K562 (cell line): ENCODE data around the gene PVALEF. TPM values are rescaled to one million over a fixed set of nuclear protein-coding genes. Genes with fewer than 3 reads are reported as not detected.

Experiments
- EGR1 ChIP-seq: fragments of 450-650 bp; conservative IDR thresholded peaks from 2 replicates; pipeline ENCODE4 v1.6.1; 2017; ENCODE audit warnings: mild to moderate bottlenecking
- ELF1 ChIP-seq: fragments of 200-800 bp; sonication (Bioruptor generic); IDR thresholded peaks from 2 replicates; pipeline ENCODE4 v1.6.1; 2016; ENCODE audit warnings: missing genetic modification characterization, missing compliant biosample characterization
- ELF2 ChIP-seq: fragments of 250-450 bp; sonication (Bioruptor Pico); IDR thresholded peaks from 2 replicates; pipeline ENCODE4 v1.5.0; 2021; ENCODE audit warnings: mild to moderate bottlenecking
- FOS ChIP-seq: IDR thresholded peaks from 3 replicates; pipeline ENCODE4 v1.6.1; 2011; ENCODE audit not compliant: insufficient read length; ENCODE audit errors: extremely low read depth
- GATA2 ChIP-seq: sonication (generic); formaldehyde crosslinking; IDR thresholded peaks from 2 replicates; pipeline ENCODE4 v1.4.0; 2020; ENCODE audit warnings: mild to moderate bottlenecking, missing genetic modification reagents
- KLF6 ChIP-seq: fragments of 250-450 bp; sonication (Bioruptor Pico); IDR thresholded peaks from 2 replicates; pipeline ENCODE4 v1.4.0; 2020; ENCODE audit warnings: mild to moderate bottlenecking, moderate library complexity, borderline replicate concordance
- MAFG ChIP-seq: fragments of 450-650 bp; conservative IDR thresholded peaks from 2 replicates; pipeline ENCODE4 v1.6.1; 2016; ENCODE audit warnings: missing genetic modification characterization, missing compliant biosample characterization
- NCOA6 ChIP-seq: fragments of 450-650 bp; IDR thresholded peaks from 2 replicates; pipeline ENCODE4 v1.6.1; 2017; ENCODE audit warnings: mild to moderate bottlenecking
- RBM39 ChIP-seq: fragments of 200-400 bp; formaldehyde crosslinking; optimal IDR thresholded peaks from 2 replicates; pipeline ENCODE3; 2018; ENCODE audit warnings: low read depth, low read length
- SMAD2 ChIP-seq: fragments of 150-350 bp; IDR thresholded peaks from 2 replicates; pipeline ENCODE4 v1.6.1; 2014; ENCODE audit warnings: low read depth, mild to moderate bottlenecking, low read length
- ZNF778 ChIP-seq: fragments of 450-650 bp; formaldehyde crosslinking; IDR thresholded peaks from 2 replicates; pipeline ENCODE4 v1.4.0; 2020; ENCODE audit warnings: mild to moderate bottlenecking, moderate library complexity
- polyA plus RNA-seq, 8 experiments: library from polyadenylated mRNA; depleted of rRNA in 4 of 8; stranded (reverse) in 5 of 8; unstranded in 3 of 8; fragments of >200 nt; fragmentation: Nextera tagmentation in 2 of 8; fragmentation: Illumina TruSeq in 1 of 8; extraction: Ambion mirVana in 2 of 8; extraction: Trizol in 1 of 8; gene quantifications; 2 replicates each; pipeline versions ENCODE4 v1.2.1 to v1.2.3, GENCODE V29; 2011 to 2014; ENCODE audit warnings: inconsistent platforms in 1 of 8, missing spikeins in 1 of 8
- total RNA-seq, 7 experiments: library from RNA; depleted of rRNA in 6 of 7; stranded (reverse); fragments of >200 nt in 6 of 7; fragmentation: Illumina TruSeq in 2 of 7; extraction: Trizol in 2 of 7; gene quantifications; 2 replicates each; pipeline versions ENCODE4 v1.2.1 to v1.2.3, GENCODE V29; 2011 to 2021; ENCODE audit warnings: low replicate concordance in 1 of 7
- TF ChIP-seq, protein P1 (sequence below): fragments of 250-450 bp; sonication (Bioruptor Pico); IDR thresholded peaks from 2 replicates; pipeline ENCODE4 v1.4.0; 2020; ENCODE audit warnings: mild to moderate bottlenecking
- TF ChIP-seq, protein P2 (sequence below): sonication (generic); formaldehyde crosslinking; IDR thresholded peaks from 2 replicates; pipeline ENCODE4 v1.8.1; 2023; ENCODE audit warnings: mild to moderate bottlenecking, missing genetic modification reagents
- TF ChIP-seq, protein P3 (sequence below), 2 experiments: IDR thresholded peaks; 2 replicates each; pipeline ENCODE4 v1.6.1; 2011; ENCODE audit warnings: borderline replicate concordance in 1 of 2, control low read depth in 1 of 2, low read depth in 1 of 2, low read length in 1 of 2, mild to moderate bottlenecking in 1 of 2, mixed read lengths in 1 of 2, moderate library complexity in 1 of 2; ENCODE audit not compliant: insufficient read depth in 1 of 2, insufficient read length in 1 of 2, poor library complexity in 1 of 2, severe bottlenecking in 1 of 2; ENCODE audit errors: extremely low read depth in 1 of 2
- TF ChIP-seq, protein P4 (sequence below): sonication (generic); formaldehyde crosslinking; IDR thresholded peaks from 2 replicates; pipeline ENCODE4 v1.8.1; 2023; ENCODE audit warnings: missing genetic modification reagents, mild to moderate bottlenecking, borderline replicate concordance
- TF ChIP-seq, protein P5 (sequence below), 2 experiments: fragments of 450-650 bp in 1 of 2; sonication (generic) in 1 of 2; formaldehyde crosslinking; conservative IDR thresholded peaks; 2 replicates each; pipeline versions ENCODE4 v1.4.0 to v1.8.1; 2020 to 2022; ENCODE audit warnings: mild to moderate bottlenecking in 1 of 2, missing genetic modification reagents in 1 of 2

PVALEF gene
- total and polyA plus RNA-seq, 9 of the 15 experiments (the other 6 are each of a cell fraction or from before 2014, with no cell fraction given), result not detected

DNA sequence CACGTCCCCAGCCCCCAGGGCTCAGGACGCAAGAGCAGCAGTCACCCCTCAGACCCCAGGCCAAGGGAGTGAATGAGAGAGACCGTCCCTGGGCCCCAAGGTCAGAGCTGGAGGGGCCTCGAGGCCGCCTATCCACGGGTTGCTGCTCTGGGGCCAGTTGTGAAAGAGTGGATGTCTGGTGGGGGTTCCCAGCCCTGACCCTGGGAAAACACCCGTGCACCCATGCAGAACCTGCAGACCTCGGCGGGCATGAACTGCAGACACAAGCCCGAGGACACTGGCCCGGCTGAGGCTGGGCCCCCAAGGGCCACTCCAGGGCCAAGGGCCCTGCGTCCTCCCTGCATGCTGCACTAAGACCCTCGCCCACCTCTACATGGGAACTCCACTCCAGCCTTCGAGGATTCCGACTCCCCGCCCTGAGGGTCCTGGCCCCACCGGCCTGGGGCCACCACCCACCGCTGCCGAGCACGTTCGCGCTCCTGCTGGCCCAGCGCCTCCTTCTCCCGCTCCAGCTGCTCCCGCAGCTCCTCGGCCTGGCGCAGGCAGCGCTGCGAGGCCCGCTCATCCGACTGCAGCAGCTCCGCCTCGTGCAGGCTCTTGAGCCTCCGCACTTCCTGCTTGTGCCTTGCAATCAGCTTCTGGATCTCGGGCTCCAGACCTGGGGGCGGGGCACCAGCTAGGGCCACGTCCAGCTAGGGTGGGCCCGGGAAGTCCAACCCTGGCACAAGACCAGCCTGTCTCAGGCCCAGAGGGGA, 28.3 kb downstream of the PVALEF start (continued):
- TF ChIP-seq, protein P1, sequence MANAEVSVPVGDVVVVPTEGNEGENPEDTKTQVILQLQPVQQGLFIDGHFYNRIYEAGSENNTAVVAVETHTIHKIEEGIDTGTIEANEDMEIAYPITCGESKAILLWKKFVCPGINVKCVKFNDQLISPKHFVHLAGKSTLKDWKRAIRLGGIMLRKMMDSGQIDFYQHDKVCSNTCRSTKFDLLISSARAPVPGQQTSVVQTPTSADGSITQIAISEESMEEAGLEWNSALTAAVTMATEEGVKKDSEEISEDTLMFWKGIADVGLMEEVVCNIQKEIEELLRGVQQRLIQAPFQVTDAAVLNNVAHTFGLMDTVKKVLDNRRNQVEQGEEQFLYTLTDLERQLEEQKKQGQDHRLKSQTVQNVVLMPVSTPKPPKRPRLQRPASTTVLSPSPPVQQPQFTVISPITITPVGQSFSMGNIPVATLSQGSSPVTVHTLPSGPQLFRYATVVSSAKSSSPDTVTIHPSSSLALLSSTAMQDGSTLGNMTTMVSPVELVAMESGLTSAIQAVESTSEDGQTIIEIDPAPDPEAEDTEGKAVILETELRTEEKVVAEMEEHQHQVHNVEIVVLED (CRISPR knock-in tag), result peak; percentile 27; the same call in 1 of the 2 replicates
- TF ChIP-seq, protein P2, sequence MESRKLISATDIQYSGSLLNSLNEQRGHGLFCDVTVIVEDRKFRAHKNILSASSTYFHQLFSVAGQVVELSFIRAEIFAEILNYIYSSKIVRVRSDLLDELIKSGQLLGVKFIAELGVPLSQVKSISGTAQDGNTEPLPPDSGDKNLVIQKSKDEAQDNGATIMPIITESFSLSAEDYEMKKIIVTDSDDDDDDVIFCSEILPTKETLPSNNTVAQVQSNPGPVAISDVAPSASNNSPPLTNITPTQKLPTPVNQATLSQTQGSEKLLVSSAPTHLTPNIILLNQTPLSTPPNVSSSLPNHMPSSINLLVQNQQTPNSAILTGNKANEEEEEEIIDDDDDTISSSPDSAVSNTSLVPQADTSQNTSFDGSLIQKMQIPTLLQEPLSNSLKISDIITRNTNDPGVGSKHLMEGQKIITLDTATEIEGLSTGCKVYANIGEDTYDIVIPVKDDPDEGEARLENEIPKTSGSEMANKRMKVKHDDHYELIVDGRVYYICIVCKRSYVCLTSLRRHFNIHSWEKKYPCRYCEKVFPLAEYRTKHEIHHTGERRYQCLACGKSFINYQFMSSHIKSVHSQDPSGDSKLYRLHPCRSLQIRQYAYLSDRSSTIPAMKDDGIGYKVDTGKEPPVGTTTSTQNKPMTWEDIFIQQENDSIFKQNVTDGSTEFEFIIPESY, result peak; percentile 94
- TF ChIP-seq, protein P3, sequence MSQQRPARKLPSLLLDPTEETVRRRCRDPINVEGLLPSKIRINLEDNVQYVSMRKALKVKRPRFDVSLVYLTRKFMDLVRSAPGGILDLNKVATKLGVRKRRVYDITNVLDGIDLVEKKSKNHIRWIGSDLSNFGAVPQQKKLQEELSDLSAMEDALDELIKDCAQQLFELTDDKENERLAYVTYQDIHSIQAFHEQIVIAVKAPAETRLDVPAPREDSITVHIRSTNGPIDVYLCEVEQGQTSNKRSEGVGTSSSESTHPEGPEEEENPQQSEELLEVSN (IDR thresholded peaks at IDR 0.05; ENCODE audit: borderline replicate concordance in 1 of 2, extremely low read depth in 1 of 2, insufficient read depth in 1 of 2, insufficient read length in 1 of 2, low read depth in 1 of 2, low read length in 1 of 2, poor library complexity in 1 of 2, severe bottlenecking in 1 of 2), result peak; percentile 73 to 79
- TF ChIP-seq MAFG (tag) (no peak), GATA2 (peak; percentile 95), ELF1 (tag) (peak; percentile 78), ELF2 (peak; percentile 82), KLF6 (CRISPR knock-in tag) (no peak), SMAD2 (no peak), RBM39 (no peak), FOS (no peak), ZNF778 (CRISPR knock-in tag) (no peak), NCOA6 (no peak), EGR1 (peak; percentile 10; the same call in 1 of the 2 replicates)
- TF ChIP-seq, protein P4, sequence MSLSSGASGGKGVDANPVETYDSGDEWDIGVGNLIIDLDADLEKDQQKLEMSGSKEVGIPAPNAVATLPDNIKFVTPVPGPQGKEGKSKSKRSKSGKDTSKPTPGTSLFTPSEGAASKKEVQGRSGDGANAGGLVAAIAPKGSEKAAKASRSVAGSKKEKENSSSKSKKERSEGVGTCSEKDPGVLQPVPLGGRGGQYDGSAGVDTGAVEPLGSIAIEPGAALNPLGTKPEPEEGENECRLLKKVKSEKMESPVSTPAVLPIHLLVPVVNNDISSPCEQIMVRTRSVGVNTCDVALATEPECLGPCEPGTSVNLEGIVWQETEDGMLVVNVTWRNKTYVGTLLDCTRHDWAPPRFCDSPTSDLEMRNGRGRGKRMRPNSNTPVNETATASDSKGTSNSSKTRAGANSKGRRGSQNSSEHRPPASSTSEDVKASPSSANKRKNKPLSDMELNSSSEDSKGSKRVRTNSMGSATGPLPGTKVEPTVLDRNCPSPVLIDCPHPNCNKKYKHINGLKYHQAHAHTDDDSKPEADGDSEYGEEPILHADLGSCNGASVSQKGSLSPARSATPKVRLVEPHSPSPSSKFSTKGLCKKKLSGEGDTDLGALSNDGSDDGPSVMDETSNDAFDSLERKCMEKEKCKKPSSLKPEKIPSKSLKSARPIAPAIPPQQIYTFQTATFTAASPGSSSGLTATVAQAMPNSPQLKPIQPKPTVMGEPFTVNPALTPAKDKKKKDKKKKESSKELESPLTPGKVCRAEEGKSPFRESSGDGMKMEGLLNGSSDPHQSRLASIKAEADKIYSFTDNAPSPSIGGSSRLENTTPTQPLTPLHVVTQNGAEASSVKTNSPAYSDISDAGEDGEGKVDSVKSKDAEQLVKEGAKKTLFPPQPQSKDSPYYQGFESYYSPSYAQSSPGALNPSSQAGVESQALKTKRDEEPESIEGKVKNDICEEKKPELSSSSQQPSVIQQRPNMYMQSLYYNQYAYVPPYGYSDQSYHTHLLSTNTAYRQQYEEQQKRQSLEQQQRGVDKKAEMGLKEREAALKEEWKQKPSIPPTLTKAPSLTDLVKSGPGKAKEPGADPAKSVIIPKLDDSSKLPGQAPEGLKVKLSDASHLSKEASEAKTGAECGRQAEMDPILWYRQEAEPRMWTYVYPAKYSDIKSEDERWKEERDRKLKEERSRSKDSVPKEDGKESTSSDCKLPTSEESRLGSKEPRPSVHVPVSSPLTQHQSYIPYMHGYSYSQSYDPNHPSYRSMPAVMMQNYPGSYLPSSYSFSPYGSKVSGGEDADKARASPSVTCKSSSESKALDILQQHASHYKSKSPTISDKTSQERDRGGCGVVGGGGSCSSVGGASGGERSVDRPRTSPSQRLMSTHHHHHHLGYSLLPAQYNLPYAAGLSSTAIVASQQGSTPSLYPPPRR (CRISPR knock-in tag), result no peak
- TF ChIP-seq, protein P5, sequence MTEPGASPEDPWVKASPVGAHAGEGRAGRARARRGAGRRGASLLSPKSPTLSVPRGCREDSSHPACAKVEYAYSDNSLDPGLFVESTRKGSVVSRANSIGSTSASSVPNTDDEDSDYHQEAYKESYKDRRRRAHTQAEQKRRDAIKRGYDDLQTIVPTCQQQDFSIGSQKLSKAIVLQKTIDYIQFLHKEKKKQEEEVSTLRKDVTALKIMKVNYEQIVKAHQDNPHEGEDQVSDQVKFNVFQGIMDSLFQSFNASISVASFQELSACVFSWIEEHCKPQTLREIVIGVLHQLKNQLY (CRISPR knock-in tag; conservative IDR thresholded peaks at IDR 0.05), result no peak
